Brain microvascular endothelial cell (primary cell): ENCODE results near the gene MAMDC2.
A peak's percentile ranks its signal among the peaks of the same experiment; 100 is the strongest.

Source experiments
- DNase-seq: peaks from one replicate; pipeline ENCODE4 v3.0.0-alpha.2; 2020
- H3K27ac ChIP-seq: fragments of 250-450 bp; sonication (Bioruptor Pico); 2 replicates; pipeline ENCODE4 v1.5.1; 2020; ENCODE audit warnings: mild to moderate bottlenecking, moderate library complexity
- H3K27me3 ChIP-seq: fragments of 250-450 bp; sonication (Bioruptor Pico); replicated peaks from 2 replicates; pipeline ENCODE4 v1.5.1; 2020; ENCODE audit warnings: mild to moderate bottlenecking
- H3K36me3 ChIP-seq: fragments of 250-450 bp; sonication (Bioruptor Pico); replicated peaks from 2 replicates; pipeline ENCODE4 v1.5.1; 2020; ENCODE audit warnings: mild to moderate bottlenecking
- H3K4me3 ChIP-seq: 2 replicates; pipeline ENCODE4 v1.5.1; 2011; ENCODE audit warnings: low read depth, mild to moderate bottlenecking, control low read depth, low read length, moderate library complexity
- CTCF ChIP-seq: IDR thresholded peaks from 2 replicates; pipeline ENCODE4 v1.5.1; 2011; ENCODE audit warnings: low read depth, mild to moderate bottlenecking, moderate library complexity, low read length, control low read depth, inconsistent platforms; ENCODE audit errors: missing control alignments
- in situ Hi-C: cut with HindIII; loops from 2 replicates; pipeline ENCODE4 v1.10.0; 2017; ENCODE audit warnings: low sequenced_read_pairs, low pct_ligation_motif_present

MAMDC2 gene

DNA sequence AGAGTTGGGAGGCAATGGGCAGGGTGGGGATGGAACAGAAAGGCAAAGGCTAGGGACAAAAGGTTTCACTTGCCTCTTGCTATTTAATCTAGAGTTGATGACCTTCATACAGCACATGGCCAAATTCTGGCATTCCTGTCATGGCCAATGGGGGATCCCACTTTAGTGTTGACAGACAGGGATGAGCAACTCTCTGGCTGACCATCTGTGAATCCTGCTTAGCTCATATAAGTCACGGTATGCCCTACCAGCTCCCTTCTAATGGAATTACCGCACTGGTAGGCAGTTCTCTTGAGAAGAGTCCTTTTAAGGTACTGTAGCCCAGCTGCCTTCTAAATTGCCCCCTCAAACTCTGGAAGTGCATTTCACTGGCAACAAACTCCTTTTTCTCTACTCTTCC is 76.1 kb downstream of the MAMDC2 start:
- no peak for TF ChIP-seq CTCF
- in situ Hi-C loops: loop anchor here (10.0 kb wide), 1 partner anchor 145 kb away; no protein-coding TSS in a partner anchor
- DNase-seq: no peak
- Histone ChIP-seq H3K36me3 (no peaks in the 10 kb centered on the region), H3K27me3 (no peaks in the 10 kb centered on the region), H3K27ac (no peak overlapping the region), H3K4me3 (no peak overlapping the region)

DNA sequence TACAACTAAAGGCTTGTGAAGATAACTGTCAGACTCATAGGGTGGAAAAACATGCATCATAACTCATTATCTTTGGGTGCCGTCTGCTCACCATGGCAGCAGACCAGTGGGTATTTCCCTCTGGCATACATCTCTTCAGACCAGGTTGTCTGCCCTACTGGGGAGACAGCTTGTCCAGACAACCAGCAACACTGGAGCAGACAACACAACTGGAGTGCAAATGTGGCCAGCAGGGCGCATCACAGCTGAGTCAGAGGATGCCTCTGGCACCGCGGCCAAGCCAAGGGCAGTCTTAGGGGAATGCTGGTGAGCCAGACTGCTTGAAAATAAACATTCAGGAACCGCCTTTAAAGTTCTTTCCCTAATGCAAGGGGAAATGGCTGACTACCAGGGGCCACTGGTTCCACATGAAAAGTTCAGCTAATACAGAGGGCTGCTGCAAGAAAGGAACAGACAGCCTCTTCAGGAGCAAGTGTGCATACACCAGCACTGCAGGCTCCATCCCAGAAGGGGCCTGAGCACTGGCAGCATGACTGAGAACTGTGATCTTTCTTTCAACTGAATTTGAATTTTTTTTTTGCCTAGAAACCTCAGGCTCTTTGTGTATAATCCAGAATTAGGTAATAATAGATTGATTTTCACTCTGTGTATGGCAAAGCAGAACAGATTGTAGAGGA is 77.3 kb downstream of the MAMDC2 start:
- H3K4me3 ChIP-seq: no peak overlapping the region
- no peaks in the 10 kb centered on the region for H3K27me3 ChIP-seq
- H3K36me3 ChIP-seq: no peaks in the 10 kb centered on the region
- H3K27ac ChIP-seq: peak overlapping the region; percentile 77
- peak; percentile 58 for TF ChIP-seq CTCF
- in situ Hi-C loops: no loop called here
- peak; percentile 97 for DNase-seq

DNA sequence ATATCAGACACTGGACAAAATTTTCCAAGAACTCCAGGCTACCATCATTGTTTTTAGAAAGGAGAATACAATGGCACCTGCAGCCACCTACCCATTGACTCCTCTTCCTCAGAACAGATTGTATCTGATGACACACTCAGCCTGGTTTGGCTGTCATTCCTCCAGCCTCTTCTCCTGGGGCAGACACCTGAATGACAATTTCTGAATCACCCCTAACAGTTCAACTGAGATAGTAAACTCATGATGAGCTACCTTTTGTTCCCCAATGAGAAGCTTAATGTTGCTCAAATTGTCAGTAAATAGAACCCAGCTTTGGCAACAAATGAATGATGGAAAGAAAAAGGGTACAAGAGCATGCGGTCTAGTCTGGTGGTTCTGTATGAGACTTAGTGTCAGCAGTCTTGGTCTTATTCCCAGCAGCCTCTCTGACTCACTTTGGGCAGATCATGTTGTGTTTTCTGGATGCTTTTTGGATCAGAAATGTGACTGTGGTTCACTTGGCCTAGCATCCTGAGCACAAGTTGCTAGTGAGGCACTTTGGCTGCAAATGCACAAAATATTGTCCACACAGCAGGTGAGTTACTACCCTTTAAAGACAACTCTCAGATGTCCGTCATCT is 78.3 kb downstream of the MAMDC2 start:
- no peak for DNase-seq
- H3K27me3 ChIP-seq: no peaks in the 10 kb centered on the region
- no peak overlapping the region for H3K4me3 ChIP-seq
- H3K36me3 ChIP-seq: no peaks in the 10 kb centered on the region
- no peak overlapping the region for H3K27ac ChIP-seq
- in situ Hi-C loops: no loop called here
- no peak for TF ChIP-seq CTCF

DNA sequence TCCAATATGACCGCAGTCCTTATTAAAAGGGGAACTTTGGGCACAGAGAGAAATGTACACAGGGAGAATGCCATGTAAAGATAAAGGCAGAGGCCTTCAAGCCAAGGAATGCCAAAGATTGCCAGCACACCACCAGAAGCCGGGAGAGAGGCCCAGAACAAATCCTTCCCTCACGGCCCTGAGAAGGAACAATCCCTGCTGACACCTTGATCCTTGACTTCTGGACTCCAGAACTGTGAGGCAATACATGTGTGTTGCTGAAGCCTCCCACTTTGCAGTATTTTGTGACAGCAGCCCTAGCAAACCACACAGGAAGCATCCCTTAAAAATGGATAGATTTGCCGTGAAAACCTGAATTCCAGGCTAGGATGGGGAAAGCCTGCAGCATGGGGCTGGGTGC is 80.0 kb downstream of the MAMDC2 start:
- DNase-seq: no peak
- no peaks in the 10 kb centered on the region for H3K36me3 ChIP-seq
- H3K27ac ChIP-seq: no peak overlapping the region
- no peak for TF ChIP-seq CTCF
- in situ Hi-C loops: no loop called here
- H3K4me3 ChIP-seq: no peak overlapping the region
- no peaks in the 10 kb centered on the region for H3K27me3 ChIP-seq

GRCh38 chr9:70125621-70126263 is 82.1 kb downstream of the MAMDC2 start:
- no peak for TF ChIP-seq CTCF
- no peak for DNase-seq
- no peak overlapping the region for H3K27ac ChIP-seq
- H3K4me3 ChIP-seq: no peak overlapping the region
- no peaks in the 10 kb centered on the region for H3K27me3 ChIP-seq
- in situ Hi-C loops: no loop called here
- no peaks in the 10 kb centered on the region for H3K36me3 ChIP-seq
